Stimulated activated naive CD4-positive, alpha-beta T cell (primary cell): ENCODE data around the gene PBRM1.

ENCODE experiments used
- DNase-seq, 6 experiments: peaks; one replicate each; lab custom pipeline; 2025; lab: John Stamatoyannopoulos, UW

The PBRM1 gene

GRCh38 chr3:52574056-52574965 lies 111.4 kb downstream of the PBRM1 start:
- DNase-seq, result no peak

GRCh38 chr3:52572221-52572620 lies 113.5 kb downstream of the PBRM1 start:
- no peak for DNase-seq

DNA sequence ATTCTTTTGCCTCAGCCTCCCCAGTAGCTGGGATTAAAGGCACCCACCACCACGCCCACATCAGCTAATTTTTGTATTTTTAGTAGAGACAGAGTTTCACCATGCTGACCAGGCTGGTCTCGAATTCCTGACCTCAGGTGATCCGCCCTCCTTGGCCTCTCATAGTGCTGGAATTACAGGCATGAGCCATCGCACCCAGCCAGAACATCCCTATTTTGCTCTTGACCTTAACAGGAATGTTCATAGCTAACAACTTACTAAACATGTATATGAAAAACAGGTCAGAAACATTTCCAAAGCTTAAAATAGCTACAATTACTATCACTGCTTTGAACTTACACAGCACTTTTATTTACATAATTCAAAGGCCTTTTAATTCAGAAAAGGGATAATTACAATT lies 115.6 kb downstream of the PBRM1 start:
- no peak for DNase-seq

DNA sequence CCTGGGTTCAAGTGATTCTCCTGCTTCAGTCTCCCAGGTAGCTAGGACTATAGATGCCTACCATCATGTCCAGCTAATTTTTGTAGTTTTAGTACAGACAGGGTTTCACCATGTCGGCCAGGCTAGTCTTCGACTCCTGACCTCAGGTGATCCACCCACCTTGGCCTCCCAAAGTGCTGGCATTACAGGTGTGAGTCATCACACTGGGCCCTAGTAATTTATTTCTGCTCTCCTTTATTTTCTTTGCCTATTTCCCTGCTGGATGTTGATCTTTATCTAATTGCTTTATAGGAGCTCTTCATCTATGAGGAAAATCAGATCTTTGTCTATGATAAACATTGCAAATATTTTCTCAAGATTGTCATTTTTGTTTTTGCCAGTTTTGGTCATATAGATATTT lies 117.6 kb downstream of the PBRM1 start:
- no peak for DNase-seq

GRCh38 chr3:52563984-52564383 lies 121.7 kb downstream of the PBRM1 start:
- no peak for DNase-seq

- DNase-seq, result no peak
Measured at GRCh38 chr3:52561028-52561747, 124.5 kb downstream of the PBRM1 start.

GRCh38 chr3:52558436-52558835 lies 127.3 kb downstream of the PBRM1 start:
- DNase-seq, result no peak

GRCh38 chr3:52557011-52557960 lies 128.4 kb downstream of the PBRM1 start:
- no peak for DNase-seq

DNA sequence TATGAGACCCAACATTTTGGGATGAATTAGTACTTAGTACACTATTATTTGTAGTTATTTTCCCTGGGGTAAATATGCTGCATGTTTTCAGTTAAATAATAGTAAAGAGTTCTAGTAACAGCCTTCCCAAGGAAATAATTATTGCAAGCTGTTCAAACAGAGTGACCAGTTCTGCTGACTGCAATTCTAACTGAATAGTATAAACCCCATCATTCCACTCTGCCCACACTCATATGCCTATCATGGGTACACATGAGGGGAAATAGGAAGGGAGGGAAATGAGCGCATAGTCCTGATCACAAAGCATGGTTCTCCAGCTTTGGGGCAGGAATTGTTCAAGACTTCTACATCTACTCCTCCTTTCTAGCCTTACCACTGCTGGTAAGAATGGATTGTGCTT lies 130.7 kb downstream of the PBRM1 start:
- DNase-seq, result no peak

DNA sequence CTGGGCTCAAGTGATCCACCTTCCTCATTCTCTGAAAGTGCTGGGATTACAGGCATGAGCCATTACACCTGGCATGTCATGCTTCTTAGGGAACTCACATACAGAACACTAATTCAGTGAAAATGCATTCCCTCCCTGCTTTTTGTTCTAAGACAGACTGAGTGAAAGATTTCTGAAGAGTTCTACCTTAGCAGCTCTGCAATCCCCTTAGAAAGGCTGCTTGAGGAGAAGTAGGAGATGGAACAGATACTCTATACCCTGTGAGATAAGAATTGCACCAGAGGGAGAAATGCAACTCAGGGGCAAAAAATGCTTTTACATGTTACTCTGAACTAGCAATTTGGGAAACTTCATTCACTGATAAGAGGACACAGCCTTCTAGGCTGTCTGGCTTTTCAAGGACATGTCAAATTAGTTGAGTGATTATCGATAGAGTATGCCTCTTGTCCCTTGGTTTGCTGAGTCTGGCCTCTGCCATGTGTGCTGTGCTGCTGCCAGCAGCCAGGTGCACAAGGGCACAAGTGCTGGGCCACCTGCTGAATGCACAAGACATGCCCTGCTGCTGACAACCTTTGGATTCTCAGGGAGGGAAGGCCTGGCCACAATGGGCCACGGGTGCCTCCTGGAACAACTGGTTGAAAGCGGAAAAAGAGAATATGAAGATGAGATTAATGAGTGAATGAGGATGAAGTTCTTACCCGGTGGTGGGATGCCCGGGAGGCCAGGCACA lies 131.5 kb downstream of the PBRM1 start:
- DNase-seq, result no peak

GRCh38 chr3:52552089-52552488 lies 133.6 kb downstream of the PBRM1 start:
- no peak for DNase-seq

GRCh38 chr3:52551118-52551517 lies 134.6 kb downstream of the PBRM1 start:
- no peak for DNase-seq

DNA sequence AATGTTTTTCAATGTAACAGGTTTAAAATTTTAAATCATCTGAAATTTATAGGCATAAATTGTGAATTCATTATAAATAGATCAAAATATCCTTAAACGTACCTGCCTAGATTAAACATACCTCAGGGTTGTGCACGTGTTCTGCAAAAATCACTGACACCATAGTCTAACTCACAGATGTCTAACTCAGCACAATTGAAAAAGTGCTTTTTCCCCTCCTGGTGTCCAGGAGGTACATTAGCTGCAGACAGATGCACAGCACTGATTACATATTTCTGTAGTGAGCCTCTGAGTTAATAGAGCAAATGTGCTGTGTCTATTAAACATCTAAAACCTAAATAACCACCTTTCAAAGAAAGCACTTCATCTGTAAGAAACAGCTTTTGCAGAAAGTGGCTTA lies 138.6 kb downstream of the PBRM1 start:
- no peak for DNase-seq

- no peak for DNase-seq
Measured at GRCh38 chr3:52546111-52546901, 139.4 kb downstream of the PBRM1 start.

- no peak for DNase-seq
Measured at GRCh38 chr3:52544937-52545336, 140.8 kb downstream of the PBRM1 start.

DNA sequence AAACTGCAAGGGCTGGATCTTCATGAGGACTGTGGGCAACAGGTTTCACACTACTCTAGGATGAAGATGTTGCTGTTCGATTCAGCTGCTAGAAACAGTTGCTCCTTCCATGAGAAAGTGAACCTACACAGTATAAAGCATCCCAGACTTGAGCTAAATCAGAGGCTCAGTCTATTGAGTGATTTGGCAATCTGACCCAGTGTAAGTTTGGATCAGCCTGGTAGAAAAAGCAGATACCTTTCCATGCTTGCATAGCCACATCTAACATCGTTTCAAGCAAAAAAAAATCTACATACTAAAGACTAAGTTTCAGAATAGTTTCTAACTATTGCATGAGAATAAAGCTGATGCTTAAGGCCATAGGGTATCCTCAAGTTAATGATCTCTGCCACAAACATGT lies 144.7 kb downstream of the PBRM1 start:
- no peak for DNase-seq

DNA sequence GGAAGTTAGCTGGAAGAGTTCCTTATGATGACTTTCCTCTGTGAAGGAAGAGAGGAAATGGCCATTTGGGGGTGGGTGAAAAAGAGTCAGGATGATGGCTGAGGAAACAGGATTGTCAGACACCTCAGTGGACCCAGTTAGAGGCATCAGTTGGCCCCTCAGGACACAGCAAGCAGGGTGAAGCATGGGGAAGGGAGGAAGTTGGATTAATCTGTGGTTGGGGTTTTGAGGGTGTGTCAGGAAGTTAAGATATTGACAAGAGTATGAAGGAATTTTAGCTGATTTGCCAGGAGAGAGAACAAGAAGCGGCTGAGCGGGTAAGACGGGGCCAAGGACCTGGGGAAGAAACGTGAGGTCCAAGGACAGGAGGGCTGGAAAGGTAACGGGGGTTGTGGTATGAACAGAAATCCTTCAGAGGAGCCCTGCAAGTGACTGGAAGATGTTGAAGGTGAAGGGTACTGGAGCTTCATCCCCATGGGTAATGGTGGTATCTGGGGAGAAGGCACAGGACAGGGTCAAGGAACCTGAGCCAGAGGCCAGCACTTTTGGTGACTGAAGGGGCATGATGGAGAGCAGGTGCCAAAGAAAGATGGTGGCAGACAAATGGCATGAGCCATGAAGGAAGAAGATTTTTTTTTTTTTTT lies 146.6 kb downstream of the PBRM1 start:
- DNase-seq, result no peak

GRCh38 chr3:52537726-52538421 lies 147.8 kb downstream of the PBRM1 start:
- DNase-seq, result no peak

DNA sequence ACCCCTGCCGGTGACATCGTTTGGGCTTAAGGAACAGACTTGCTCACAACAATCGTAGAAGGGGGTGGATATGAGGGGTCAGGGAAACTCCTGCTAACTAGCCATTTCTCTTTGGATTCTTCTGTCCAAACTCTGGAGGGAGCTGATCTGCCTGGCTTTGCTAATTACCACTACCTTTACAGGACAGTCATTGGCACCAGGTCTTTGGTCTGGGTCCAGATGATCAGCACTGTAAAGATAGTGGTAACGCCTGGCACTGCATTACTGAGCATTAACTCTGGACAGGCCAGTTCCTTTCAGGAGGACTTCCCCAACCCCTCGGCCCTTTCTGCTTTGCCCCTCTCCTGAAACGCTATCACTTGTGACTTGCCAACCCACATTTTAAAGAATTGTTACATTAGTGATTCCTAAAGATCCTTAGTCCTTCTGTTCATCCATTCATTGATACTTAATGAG lies 148.5 kb downstream of the PBRM1 start:
- no peak for DNase-seq
